Esophagus muscularis mucosa (tissue), 3 donors: ENCODE measurements around the gene FAM149A.

ENCODE experiments used
- CTCF ChIP-seq, 3 experiments: fragments of 200-600 bp in 2 of 3; fragments of 450-650 bp in 1 of 3; sonication (generic) in 2 of 3; IDR thresholded peaks; one replicate each; pipeline ENCODE4 v1.5.1; 2017 to 2019; ENCODE audit warnings: antibody characterized with exemption in 3 of 3, mild to moderate bottlenecking in 2 of 3, moderate library complexity in 1 of 3
- POLR2A ChIP-seq: fragments of 450-650 bp; IDR thresholded peaks from one replicate; pipeline ENCODE4 v1.6.1; 2017; ENCODE audit warnings: antibody characterized with exemption, moderate library complexity, mild to moderate bottlenecking, low read depth
- POLR2AphosphoS5 ChIP-seq, 2 donors: sonication (generic); formaldehyde crosslinking; IDR thresholded peaks; one replicate each; pipeline ENCODE4 v1.6.1; 2017; ENCODE audit warnings: antibody characterized with exemption in 2 of 2

- TF ChIP-seq CTCF (IDR thresholded peaks at IDR 0.05) (no peak), POLR2AphosphoS5 (IDR thresholded peaks at IDR 0.05) (no peak), POLR2A (no peak)
Observed at GRCh38 chr4:186196063-186196462, 91.6 kb downstream of the FAM149A start.
